ENCODE results near the gene ASXL1.

ASXL1 gene

DNA sequence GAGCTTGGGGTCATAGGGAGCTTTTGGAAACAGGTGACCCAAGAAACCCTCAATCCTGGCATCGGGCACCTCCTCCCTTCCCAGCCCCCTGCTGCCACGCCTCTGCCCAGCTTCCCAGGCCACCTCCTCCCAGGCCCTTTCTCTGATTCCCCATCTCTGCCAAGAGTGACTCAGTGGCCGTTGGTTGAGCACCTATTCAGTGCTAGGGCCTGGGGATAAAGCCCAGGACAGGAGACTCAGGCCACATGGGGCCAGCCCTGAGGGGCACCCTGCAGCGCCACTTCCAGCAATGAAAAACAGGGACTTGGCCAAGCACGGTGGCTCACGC, 110.1 kb downstream of the ASXL1 start:
- DNase-seq, result no peak

DNA sequence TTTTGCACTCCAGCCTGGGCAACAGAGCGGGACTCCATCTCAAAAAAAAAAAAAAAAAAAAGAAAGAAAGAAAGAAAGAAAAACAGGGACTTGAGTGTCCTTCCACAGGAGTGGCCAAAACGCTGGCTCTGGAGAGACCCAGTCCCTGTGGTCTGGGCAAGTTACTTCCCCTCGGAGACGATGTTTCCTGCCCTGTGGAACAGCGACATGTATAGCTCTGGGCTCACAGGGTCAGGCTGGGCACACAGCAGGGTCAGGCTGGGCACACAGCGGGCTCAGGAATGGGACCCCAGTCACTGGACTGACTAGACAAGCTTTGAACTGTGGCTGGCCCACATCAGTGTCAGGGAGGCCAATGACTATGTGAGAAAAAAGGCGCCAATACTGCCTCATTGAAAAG, 110.7 kb downstream of the ASXL1 start:
- no peak for DNase-seq

DNA sequence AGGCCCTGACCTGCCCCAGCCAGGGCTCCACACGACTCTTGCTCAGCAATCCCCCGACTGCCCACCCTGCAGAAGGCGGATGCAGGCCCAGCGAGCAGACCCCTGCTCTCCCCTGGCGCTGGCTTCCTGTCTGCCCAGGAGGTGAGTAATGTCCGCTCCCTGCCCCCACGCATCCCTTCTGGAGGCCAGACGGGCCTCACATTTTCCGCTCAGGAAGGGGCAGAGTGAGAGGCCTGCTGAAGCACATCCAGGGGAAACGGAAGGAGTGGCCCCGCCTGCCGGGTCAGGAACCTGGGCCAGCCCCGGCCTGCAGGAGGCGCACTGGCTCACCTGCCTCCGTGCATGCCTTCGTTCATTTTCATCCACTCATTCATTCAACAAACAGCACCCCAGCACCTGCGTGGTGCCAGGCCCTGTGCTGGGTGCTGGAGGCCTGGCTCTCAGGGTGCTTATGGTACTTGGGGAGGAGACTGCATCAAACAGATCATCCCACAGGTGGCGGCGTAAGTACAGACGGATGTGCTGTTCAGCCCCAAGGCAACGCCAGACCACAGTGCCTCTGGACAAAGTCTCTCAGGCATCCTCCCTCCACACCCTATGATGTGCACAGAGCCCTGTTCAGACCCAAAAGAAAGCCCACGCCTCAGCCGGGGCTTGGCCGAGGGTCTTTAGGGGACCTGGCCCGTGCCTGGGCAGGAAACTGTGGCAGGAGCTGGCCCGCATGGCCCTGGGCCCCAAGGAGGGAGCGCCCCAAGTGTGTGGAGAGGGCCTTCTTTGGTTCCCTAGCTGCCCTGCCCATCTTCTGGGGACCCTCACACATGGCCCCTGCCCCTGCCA, 112.1 kb downstream of the ASXL1 start:
- DNase-seq, result no peak

DNA sequence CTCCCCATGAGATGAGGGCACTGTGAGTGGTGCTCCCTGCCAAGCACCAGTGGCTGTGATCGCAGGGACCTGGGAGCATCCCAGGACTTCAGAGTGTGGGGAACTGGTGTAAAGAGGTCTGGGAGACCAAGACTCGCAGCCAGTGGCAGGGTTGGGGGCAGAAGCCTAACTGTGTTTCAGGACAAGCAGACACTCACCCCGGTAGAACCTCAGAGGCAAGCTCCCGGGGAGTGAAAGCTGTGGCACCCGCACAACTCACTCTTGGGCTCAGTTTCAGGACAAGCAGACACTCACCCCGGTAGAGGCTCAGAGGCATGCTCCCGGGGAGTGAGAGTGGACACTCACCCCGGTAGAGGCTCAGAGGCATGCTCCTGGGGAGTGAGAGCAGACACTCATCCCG, 112.8 kb downstream of the ASXL1 start:
- DNase-seq, result no peak

DNA sequence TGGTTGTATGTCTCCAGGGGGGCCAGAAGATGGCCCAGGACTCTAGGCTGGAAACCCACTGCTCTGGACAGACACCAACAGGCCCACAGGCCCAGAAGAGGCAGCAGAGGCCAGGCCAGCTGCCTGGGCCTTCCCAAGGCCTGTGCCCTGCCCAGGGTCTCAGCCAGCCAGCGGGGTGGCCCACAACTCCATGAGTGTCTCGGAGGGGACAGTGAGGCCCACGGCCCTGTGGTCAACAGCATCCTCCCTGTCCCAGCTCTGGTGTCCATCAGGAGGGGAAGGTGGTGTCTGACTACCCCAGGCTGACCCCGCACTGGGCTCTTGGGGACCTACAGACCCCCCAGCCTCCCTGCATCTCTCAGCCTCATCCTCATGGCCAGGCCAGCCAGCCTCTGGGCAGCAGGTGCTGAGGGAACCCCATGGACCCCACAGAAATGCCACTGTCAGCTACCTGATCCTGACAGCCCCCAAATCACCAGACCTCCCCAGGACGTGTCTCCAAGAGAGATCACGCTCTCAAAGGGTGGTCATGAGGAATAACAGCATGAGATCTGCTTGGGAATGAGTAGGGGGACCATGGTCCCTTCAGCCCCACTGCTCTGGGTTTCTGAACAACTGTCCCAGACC, 114.6 kb downstream of the ASXL1 start:
- DNase-seq, result no peak

DNA sequence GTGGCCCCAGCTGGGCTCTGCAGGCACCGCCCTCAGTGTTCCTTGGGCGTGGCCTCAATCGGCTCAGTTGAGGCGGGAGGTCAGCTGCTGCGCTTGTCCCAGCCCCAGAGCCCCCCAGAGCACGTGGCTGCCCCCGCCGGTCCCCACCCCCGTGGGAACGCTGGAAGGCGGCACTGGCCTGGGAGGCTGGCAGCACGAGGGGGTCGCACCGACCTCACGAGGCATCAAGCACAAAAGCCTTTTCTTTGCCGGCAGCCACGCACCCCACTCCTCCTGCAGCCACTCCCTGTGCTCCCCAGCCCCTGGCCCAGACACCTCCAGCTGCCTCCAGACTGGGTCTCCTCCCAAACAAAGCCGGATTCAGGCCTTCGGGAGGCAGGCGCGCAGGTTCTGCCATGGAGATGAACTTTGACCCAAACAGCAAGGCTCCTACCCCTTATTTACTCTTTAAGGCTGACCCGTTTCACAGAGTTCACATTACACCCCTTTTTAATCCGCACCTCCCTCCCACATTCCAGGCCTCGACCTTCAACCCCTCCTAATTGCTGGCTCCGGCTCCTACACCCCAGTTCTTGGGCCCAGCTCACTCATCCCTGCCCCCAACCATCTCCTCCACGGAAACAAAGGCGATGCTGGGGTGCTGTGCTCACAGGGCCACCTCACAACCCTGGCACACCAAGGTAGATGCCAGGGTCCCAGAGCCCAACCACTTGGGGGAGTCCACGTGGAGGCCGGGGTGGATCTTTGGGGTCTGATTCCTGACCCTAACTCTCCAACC, 115.3 kb downstream of the ASXL1 start:
- no peak for DNase-seq

DNA sequence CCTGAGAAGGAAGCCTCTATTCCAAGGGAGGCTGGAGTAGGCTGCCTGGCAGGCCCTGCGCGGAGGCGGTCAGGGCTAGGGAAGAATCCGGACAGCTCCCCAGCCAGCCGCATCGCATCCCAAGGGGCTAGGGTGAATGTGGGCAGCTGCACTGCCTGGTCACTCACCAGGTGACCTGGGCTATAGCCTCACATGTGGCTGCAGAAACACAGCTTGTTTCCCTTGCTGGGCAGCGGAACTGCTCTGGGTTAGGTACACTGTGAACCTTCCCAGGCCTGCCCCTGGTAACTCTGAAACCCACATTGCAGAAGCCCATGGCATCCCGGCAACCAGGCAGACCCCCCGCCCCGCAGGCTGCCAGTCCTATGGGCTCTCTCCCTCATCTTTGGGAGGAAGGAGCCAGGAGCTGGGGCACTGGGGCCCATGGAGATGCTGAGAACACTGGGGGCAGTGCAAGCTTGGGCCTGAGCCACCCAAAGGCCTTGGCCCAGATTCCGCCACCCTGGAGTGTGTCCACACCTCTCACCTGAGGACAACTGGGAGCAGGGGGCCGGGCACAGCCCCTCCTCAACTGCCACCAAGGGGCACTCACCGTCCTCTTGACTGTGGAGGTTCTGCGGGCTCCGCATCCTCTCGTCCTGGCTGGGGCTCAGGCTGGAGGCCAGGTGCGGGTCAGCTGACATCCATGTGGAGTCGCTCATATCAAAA, 116.0 kb downstream of the ASXL1 start:
- no peak for DNase-seq

DNA sequence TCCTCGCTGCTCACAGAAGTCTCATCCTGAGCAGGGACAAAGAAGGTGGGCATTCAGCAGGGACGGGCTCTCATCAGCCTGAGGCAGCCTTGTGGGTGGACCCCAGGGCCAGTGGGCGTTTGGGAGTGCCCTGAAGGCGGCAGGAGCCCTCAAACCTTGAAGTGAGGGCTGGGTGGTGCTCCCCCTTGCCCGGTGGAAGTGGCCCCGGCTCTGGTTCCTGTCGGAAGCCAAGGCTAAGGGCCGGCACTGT, 116.5 kb downstream of the ASXL1 start:
- DNase-seq, result no peak

DNA sequence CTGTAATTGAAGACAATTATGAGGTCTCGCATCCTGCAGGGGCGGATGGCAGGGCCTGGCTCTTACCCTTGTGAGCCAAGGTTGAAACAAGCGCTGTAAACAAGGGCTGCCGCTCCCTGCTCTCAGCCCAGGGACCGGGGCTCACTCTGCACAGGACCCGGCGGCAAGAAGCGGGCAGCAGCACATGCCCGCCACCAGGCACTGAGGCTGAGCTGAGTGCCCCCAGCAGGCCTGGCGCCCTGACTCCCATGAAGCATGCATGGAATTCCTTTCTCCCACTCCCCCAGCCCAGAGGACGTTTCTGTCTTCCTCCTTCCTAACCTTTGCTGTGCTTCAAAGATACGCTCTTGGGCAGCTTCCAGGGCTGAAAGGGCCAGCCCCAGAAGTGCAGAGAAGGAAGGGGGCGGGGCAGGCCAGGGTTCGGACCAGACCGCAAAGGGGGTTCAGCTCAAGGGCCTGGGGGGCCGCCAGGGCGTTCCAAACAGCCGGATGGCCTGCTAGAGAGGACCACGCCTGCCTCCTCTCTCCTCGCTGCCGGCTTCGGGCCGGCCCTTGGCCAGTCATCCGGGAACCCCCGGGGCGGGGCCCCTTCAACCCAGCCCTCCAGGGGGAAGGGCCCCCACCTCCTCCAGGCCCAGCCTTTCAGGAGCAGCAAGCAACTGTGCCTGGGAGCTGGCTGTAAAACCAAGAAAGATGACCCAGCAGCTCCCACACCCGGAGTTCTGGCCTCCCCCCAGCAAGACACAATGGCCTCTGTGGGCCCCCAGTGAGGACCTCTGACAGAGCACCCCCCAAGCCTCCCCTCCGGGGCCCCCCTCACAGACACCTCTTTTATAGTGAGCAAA, 117.1 kb downstream of the ASXL1 start:
- no peak for DNase-seq

DNA sequence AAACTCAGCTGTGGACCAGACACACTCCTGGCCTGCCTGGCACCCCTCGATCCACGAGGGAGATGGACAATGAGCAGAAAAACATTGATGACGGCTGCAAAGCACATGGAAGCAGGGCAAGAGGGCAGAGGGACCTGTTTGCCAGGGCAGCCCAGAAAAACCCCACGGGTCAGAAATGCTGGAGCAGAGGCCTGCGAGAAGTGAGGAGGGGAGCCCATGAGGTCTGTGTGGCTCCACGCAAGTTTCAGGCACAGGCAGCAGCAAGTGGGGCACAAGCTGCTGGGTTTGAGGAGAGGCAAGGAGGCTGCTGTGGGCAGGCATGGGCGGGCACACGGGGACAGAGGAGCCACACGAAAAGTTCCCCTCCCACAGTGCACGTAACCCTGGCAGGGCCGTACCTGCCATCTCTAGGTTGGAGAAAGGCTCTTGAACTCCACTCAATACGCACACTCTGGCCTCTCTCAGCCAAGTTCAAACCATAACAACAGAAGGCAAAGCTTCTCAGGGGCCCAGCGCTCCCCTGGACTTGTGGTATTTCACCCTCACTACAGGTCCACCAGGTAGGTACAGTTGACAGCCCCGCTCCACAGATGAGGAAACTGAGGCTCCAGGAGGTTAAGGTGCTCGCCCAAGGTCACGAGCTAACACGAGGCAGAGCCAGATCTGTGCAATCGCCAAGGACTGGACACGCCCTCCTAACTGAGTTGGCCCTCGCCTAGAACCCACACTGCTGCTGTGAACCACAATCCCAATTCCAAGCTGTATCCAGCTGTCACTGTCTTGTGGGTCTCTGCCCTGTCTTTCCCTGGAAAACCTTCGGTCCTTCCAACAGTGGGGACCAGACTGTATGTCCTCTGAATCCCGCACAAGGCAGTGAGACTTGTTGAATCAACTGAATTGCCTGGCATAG, 118.8 kb downstream of the ASXL1 start:
- DNase-seq, result no peak

DNA sequence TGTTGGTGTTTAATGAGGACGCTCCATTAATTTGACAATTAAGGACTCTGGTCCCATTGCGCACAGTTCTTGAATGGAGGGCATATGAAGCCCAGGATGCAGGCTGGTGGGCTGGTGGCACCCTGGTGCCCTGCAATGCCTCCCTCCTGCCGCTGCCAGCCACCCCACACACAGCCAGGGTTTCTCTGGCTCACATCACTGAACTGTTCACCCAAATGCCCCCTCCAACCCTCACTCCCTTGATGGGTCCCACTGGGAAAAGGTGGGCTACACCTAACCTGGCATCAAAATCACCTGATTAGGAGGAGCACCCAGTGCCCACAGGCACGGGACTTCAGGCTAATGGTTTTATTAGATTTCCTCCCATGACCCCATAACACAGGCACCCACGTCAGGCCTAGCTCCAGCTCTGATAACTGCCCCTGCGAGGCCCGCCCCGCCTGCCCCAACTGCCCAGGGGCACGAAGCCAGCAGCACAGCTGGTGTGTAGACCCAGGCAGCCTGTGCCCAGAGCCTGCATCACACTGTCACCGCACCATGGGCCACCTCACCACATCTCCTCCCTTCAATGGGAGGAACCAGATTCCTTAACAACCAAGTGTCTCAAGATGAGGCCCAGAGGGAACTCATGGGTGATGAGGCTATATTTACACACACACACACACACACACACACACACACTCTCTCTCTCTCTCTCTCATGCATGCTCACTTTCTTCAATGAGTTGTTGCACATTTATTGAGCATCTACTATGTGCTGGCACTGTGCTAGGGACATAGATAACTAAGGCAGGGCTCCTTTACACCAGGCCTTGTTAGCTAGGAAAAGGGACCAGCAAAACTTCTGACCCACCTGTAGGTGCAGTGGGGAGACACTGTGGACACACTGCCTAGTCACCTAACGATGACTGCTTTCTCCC, 119.7 kb downstream of the ASXL1 start:
- no peak for DNase-seq

DNA sequence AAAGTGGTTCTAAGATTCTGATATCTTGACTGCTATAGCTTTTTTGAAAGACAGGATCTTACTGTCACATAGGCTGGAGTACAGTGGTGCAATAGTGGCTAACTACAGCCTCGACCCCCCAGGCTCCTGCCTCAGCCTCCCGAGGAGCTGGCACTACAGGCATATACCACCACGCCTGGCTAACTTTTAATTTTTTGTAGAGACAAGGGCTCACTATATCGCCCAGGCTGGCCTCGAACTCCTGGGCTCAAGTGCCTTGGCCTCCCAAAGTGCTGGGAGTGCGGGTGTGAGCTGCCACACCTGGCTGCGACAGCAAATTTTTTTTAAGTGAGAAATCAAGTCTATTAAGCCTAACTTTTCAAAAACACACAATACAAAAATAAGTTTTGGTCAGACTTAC, 120.4 kb downstream of the ASXL1 start:
- no peak for DNase-seq

DNA sequence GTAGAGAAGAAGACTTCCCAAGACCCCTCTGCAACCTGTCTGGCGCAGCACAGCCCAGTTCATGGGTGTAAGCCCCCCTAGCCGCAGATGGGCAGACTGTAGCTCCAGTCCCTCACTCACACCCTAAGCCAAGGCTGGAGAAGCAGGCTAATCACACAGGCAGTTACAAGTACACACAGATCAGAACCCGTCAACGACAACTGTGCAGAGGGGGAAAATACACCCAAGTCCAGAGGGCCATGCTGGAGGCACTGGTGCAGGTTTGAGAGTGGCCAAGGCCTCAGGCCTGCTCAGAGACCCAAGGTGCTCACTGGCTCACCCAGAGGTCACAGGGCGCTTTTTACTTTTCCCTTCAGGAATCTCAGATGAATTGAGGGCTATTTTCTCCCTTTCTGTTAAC, 120.9 kb downstream of the ASXL1 start:
- DNase-seq, result no peak

DNA sequence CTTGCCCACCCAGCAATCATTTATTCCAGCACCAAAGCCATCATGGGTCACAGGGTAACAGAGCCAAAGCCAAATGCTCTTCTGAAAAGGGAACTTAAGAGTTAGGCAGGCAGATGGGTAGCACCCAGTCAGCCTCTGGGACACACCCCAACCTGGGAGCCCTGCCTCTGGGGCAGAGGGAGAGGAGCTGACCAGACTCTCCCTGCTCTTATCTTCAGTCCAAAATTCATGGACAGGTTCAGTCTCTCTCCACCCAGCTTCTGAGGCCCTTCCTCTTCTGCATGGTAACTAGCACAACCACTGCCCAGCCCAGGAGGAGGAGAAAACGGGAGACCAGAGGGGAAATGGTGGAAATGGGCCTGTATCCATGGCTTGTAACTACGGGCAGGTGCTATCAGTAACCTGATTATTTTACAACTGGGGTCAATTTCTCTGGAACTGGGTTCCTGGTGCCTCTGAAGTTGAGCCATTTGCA, 121.6 kb downstream of the ASXL1 start:
- DNase-seq, result no peak

DNA sequence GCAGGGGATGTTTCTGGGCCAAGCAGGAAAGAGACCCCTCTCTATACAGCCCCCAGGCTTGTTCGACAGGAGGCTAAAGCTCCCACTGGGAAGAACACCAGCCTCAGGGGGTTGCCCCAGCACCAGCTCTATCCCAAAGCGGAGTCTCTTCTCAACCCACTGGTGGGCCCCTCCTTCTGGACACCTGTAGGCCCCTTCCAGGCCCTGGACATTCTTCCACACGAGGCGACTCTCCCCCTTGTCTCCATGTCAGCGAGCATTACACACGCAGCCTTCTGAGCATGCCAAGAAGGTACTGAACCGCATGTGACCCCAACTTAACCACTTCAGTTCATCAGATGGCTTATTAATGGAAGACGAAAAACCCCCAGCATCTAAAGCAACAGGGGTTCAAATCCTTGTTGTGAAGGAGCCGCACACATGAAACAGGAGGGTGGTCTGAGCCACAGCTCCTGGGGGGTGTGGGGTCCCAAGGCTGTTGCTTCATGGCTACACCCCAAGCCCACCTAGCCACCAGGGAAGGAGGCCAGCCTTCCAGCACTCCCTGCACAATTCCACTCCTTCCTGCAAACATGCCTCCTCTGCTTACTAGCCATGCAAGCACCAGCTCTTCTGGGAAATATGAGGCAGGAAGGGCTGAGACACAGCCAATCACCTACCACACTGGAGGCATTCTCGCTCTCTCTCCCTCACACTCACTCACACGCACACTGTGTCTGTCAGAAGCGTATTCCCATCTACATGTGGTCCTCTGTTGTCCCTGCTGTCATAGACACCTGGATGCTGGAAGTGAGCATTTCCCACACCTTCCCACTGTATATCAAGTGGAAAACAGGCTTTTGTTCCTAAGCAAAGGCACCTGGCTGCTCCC, 122.5 kb downstream of the ASXL1 start:
- DNase-seq, result no peak

DNA sequence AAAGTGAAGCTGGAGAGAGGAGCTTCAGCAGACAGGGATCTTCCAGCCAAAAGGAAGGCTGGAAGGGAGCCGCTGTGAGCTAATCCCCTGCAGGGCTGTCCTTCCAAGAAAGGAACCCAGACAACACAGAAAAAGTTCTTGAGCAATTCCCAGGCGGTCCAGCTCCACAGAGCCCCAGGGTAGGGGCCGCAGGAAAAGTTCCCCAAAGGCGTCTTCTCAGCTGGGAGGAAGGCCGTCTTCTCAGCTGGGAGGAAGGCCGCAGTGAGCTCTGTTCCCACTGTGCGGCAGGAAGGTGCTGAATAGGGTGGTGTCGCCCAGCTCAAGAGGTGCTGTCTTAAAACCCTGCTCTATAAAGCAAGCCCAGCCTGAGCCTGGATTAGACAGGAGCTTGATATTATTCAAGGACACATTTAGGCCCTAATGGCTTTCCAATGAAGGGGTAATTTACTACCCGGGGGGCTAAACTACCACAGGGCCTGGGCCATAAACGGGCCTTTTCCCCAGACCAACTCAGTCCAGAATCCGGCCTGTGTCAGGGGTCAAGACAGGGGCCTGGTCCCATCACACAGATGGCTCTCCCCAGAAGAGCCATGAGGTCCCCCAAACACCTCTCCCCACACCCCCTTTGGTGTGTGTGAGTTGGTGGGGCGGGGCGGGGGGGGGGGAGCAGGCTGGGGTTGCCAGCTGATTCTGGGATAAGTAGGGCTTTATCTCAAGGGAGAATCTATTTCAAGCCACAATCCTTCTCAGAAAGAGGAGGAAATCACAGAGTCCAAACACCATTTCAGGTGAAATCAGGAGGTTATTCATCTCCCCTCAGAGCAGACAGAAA, 123.4 kb downstream of the ASXL1 start:
- DNase-seq, result no peak

DNA sequence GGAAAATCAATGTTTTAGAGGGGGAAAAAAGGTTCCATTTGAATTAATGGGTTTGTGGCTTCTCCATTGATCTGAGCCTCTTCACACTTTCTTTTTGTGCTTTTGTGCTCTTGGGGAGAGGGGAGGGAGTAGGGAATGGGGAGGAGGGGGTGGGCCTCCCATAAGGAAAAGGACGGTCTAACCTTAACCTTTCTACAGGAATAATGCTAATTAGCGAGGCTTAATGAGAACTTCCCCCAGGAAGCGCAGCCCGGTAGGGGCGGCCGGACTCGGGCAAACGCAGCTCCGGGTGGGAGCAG, 124.0 kb downstream of the ASXL1 start:
- DNase-seq, result no peak

DNA sequence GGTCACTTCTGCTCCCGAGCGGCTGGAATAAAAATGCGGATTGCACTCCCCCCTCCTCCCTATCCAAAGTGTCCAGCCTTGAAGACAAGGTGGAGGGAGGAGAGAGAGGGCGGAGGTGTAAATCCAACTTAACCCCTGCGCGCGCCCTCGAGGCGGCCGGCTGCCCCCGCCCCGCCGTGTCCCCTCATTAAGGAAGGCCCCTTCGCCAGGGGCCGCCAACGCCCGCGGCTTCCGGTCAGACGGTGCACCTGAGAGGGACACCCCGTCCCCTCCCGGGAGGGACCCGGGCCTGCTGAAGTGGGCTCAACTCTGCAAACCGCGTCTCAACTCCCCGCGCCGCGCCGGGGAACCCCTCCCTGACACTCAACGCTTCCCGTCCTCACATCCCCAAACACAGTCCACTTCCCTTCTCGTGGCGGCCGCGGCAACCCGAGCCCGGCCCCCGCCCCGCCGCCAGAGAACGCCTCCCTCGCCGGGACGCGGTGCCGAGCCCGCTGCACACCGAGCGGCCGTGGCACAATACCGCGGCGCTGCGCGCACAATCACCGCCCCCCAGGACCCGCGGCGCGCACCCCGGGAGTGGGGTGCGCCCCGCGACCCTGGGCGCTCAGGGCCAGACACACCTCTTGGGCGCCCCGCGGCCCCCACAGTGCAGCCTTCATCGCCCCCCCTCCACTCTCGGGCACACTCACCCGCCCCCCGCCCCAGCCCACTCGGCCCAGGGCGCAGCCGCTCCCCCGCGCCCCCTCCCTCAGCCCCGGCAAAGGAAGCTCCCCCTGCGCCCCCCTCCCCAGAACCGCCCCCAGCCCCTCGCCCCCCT, 124.5 kb downstream of the ASXL1 start:
- no peak for DNase-seq
